Hepatocyte (in vitro differentiated cells): ENCODE measurements around the gene TMEM258. TPM values are rescaled to one million over a fixed set of nuclear protein-coding genes. Genes with fewer than 3 reads are reported as not detected.

Experiments used
- DNase-seq: peaks from one replicate; pipeline ENCODE4 v3.0.0-alpha.2; 2016; ENCODE audit warnings: low spot score
- H2AFZ ChIP-seq: fragments of 200-600 bp; sonication (generic); 2 replicates; pipeline ENCODE4 v1.6.0; 2016; ENCODE audit warnings: antibody characterized with exemption, mild to moderate bottlenecking
- H3K27ac ChIP-seq: fragments of 200-600 bp; sonication (generic); 2 replicates; pipeline ENCODE4 v1.5.1; 2016; ENCODE audit warnings: mild to moderate bottlenecking
- H3K27me3 ChIP-seq: fragments of 200-600 bp; sonication (generic); 2 replicates; pipeline ENCODE4 v1.6.1; 2016
- H3K36me3 ChIP-seq: fragments of 200-600 bp; sonication (generic); replicated peaks from 2 replicates; pipeline ENCODE4 v1.5.1; 2016; ENCODE audit warnings: low read depth; ENCODE audit not compliant: insufficient read depth
- H3K4me1 ChIP-seq: fragments of 200-600 bp; sonication (generic); 2 replicates; pipeline ENCODE4 v1.5.1; 2016; ENCODE audit warnings: mild to moderate bottlenecking, moderate library complexity; ENCODE audit not compliant: insufficient read depth
- H3K4me2 ChIP-seq: fragments of 200-600 bp; sonication (generic); 2 replicates; pipeline ENCODE4 v1.6.0; 2016
- H3K4me3 ChIP-seq: fragments of 200-600 bp; sonication (generic); 2 replicates; pipeline ENCODE4 v1.5.1; 2016; ENCODE audit warnings: mild to moderate bottlenecking
- H3K79me2 ChIP-seq: fragments of 200-600 bp; sonication (generic); 2 replicates; pipeline ENCODE4 v1.6.0; 2017; ENCODE audit warnings: mild to moderate bottlenecking
- H3K9me2 ChIP-seq: fragments of 200-600 bp; sonication (generic); replicated peaks from 2 replicates; pipeline ENCODE4 v1.6.0; 2017; ENCODE audit warnings: mild to moderate bottlenecking; ENCODE audit not compliant: insufficient read depth
- H3K9me3 ChIP-seq: fragments of 200-600 bp; sonication (generic); 2 replicates; pipeline ENCODE4 v1.5.1; 2016; ENCODE audit warnings: low read depth, mild to moderate bottlenecking
- H4K20me1 ChIP-seq: fragments of 200-600 bp; sonication (generic); 2 replicates; pipeline ENCODE4 v1.6.0; 2016; ENCODE audit warnings: mild to moderate bottlenecking; ENCODE audit not compliant: insufficient read depth, poor library complexity, severe bottlenecking
- EZH2 ChIP-seq: fragments of 200-600 bp; sonication (generic); IDR thresholded peaks from 2 replicates; pipeline ENCODE4 v1.6.1; 2016; ENCODE audit warnings: antibody characterized with exemption, mild to moderate bottlenecking, borderline replicate concordance
- EZH2phosphoT487 ChIP-seq: fragments of 200-600 bp; sonication (generic); IDR thresholded peaks from one replicate; pipeline ENCODE4 v1.6.1; 2018; ENCODE audit warnings: antibody characterized with exemption, mild to moderate bottlenecking, low read depth, moderate library complexity; ENCODE audit not compliant: unreplicated experiment, severe bottlenecking
- WGBS: methylation state at CpG from one replicate; pipeline ENCODE4 v1.1.6; 2016; ENCODE audit warnings: low lambda C conversion rate; ENCODE audit errors: missing lambda C conversion rate; 5-methylcytosine and 5-hydroxymethylcytosine counted together
- polyA plus RNA-seq: library from polyadenylated mRNA; unstranded; fragments of >200 nt; fragmentation: Nextera tagmentation; extraction: Ambion mirVana; gene quantifications from 2 replicates; pipeline ENCODE4 v1.2.1, GENCODE V29; 2016
- total RNA-seq: library from RNA; depleted of rRNA; stranded (reverse); fragments of >200 nt; gene quantifications from 2 replicates; pipeline ENCODE4 v1.2.3, GENCODE V29; 2014
- TF ChIP-seq, protein P1 (sequence below): fragments of 200-600 bp; sonication (generic); IDR thresholded peaks from 2 replicates; pipeline ENCODE4 v1.5.1; 2016; ENCODE audit warnings: antibody characterized with exemption, mild to moderate bottlenecking; ENCODE audit not compliant: poor library complexity

Gene TMEM258
- total and polyA plus RNA-seq, 2 experiments from 2014 or later = 64.7 to 253 TPM

DNA sequence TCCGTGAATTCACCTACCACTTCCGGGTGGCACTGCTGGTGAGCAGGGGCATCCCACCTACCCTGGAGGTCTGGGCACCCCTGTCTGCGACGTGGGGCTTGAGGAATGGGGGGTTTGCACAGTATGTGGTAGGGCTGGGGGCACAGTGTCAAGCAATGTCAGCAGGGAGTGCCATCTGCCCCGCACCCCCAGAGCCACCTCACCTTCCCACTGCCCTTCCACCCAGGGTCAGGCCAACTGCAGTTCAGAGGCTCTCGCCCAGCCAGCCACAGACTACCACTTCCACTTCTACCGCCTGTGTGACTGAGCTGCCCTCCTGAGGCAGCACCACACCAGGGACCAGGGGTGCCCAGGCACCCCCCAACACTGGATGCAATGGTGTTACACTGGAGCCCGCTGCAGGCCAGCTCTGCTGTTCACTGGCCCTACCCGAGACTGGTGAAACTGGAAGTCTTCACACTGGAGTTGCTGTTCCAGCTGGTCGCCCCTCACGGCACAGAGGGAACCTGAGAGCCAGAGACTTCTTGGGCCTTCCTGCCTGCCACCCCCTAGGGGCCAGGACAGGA, 6.5 kb downstream of the TMEM258 start:
- Histone ChIP-seq H3K36me3 (no peaks in the 10 kb centered on the region), H3K27me3 (no peaks in the 10 kb centered on the region), H2AFZ (no peak overlapping the region), H3K79me2 (peaks cover 13% of the 10 kb centered on the region), H3K4me1 (no peaks in the 10 kb centered on the region), H4K20me1 (no peaks in the 10 kb centered on the region), H3K27ac (no peak overlapping the region), H3K4me2 (no peak overlapping the region), H3K9me3 (no peaks in the 10 kb centered on the region), H3K9me2 (no peaks in the 10 kb centered on the region), H3K4me3 (no peak overlapping the region)
- no peak for TF ChIP-seq EZH2
- no peak for TF ChIP-seq EZH2phosphoT487
- TF ChIP-seq, protein P1, sequence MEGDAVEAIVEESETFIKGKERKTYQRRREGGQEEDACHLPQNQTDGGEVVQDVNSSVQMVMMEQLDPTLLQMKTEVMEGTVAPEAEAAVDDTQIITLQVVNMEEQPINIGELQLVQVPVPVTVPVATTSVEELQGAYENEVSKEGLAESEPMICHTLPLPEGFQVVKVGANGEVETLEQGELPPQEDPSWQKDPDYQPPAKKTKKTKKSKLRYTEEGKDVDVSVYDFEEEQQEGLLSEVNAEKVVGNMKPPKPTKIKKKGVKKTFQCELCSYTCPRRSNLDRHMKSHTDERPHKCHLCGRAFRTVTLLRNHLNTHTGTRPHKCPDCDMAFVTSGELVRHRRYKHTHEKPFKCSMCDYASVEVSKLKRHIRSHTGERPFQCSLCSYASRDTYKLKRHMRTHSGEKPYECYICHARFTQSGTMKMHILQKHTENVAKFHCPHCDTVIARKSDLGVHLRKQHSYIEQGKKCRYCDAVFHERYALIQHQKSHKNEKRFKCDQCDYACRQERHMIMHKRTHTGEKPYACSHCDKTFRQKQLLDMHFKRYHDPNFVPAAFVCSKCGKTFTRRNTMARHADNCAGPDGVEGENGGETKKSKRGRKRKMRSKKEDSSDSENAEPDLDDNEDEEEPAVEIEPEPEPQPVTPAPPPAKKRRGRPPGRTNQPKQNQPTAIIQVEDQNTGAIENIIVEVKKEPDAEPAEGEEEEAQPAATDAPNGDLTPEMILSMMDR = no peak
- WGBS = 92% methylated on average over 11 of the region's 11 CpGs
- DNase-seq = no peak

DNA sequence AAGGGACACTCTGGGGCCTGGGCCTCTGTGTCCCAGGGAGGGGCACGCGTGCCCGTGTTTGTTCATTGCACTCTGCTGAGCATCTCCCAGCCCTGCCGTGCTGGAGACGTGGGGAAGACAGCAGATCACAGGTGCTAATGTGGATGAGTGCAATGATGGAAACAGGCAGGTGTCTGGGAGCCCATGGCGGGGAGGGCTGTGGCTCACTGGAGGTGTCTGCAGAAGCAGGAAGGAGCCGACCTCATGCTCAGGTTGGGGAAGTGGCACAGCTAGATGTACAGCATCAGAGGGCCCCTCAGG, 7.9 kb downstream of the TMEM258 start:
- TF ChIP-seq EZH2phosphoT487 = no peak
- TF ChIP-seq, protein P1 = no peak
- TF ChIP-seq EZH2 = no peak
- Histone ChIP-seq H3K27me3 (no peaks in the 10 kb centered on the region), H4K20me1 (no peaks in the 10 kb centered on the region), H3K9me2 (no peaks in the 10 kb centered on the region), H3K4me3 (no peak overlapping the region), H3K4me1 (no peaks in the 10 kb centered on the region), H2AFZ (no peak overlapping the region), H3K36me3 (no peaks in the 10 kb centered on the region), H3K27ac (no peak overlapping the region), H3K4me2 (no peak overlapping the region), H3K9me3 (no peaks in the 10 kb centered on the region), H3K79me2 (no peaks in the 10 kb centered on the region)
- no peak for DNase-seq
- WGBS = 81% methylated on average over 7 of the region's 7 CpGs

DNA sequence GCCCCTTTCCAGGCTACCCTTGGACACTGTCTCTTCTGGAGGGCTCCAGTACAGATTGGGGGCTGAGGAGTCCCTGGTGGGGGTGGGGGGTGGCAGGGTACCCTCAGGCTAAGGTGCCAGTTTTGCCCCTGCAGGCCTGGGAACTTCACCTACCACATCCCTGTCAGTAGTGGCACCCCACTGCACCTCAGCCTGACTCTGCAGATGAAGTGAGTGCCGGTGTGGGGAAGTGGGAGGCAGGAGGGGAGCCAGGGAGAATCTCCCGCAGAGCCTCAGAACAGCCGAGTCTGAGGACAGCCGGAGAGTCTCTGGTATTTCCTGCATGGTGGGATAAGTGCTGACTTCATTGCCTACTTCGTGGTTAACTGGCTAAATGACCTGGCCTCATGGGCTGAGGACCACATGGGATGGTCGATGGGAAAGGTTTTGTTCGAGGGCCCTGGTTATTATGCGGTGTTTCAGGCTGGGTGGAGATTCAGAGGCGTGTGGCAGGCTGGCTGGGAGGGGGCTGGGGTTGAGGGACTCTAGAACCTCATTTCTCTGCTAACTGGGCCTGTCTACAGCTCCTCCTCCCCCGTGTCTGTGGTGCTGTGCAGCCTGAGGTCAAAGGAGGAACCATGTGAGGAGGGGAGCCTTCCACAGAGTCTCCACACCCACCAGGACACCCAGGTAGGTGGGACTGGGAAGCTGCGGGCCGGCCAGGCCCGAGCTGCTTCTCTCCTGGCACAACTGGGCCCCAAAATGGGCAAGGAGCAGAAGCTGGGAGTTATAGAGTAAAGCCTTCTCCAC, 8.5 kb downstream of the TMEM258 start:
- H3K36me3 ChIP-seq = no peaks in the 10 kb centered on the region
- no peaks in the 10 kb centered on the region for H3K27me3 ChIP-seq
- TF ChIP-seq, protein P1 = no peak
- TF ChIP-seq EZH2 (no peak), EZH2phosphoT487 (no peak)
- no peak overlapping the region for H2AFZ ChIP-seq
- H4K20me1 ChIP-seq = no peaks in the 10 kb centered on the region
- DNase-seq = no peak
- H3K9me3 ChIP-seq = no peaks in the 10 kb centered on the region
- no peak overlapping the region for H3K27ac ChIP-seq
- H3K79me2 ChIP-seq = no peaks in the 10 kb centered on the region
- no peaks in the 10 kb centered on the region for H3K4me1 ChIP-seq
- H3K4me3 ChIP-seq = no peak overlapping the region
- 71% methylated on average over 13 of the region's 13 CpGs for WGBS
- H3K9me2 ChIP-seq = no peaks in the 10 kb centered on the region
- no peak overlapping the region for H3K4me2 ChIP-seq
